Measurements from ENCODE around the gene VCAM1. TPM values are rescaled to one million over a fixed set of nuclear protein-coding genes. Genes with fewer than 3 reads are reported as not detected.

Gene VCAM1
- total RNA-seq, 4 donors from 2014 or later = 5.8 to 25.7 (median 7.9) TPM

DNA sequence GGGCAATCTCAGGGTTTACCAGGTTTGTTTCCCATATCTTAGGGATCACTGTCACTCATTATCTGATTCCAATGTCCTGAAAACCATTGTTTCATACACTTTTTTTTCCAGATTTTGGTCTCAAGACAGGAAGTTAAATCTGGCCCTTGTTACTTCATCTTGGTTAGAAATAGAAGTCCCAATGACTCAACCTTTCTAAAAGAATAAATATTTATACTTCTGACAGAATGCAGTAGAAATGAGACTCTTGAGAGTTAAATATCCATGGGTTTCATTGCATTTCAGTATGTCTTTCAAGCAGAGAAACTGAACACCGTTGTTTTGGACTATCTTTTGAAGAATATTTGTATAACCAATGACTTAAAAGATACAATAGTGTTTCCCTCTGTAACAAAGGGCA, 19.8 kb upstream of the VCAM1 start:
- Histone ChIP-seq H3K4me3 (no peak overlapping the region), H3K27ac (replicated peaks in 1 of 4) (no peak overlapping the region), H3K4me1 (peaks cover 0 to 14% (median 6%) of the 10 kb centered on the region in 4 donors), H3K9me3 (peaks cover 0 to 7% (median under 1%) of the 10 kb centered on the region in 4 donors), H3K27me3 (no peaks in the 10 kb centered on the region), H3K36me3 (no peaks in the 10 kb centered on the region)
- 20% methylated on average over 1 of the region's 1 CpG for WGBS
- no peak for TF ChIP-seq EP300 (IDR thresholded peaks at IDR 0.05)
- no peak for TF ChIP-seq POLR2AphosphoS5 (IDR thresholded peaks at IDR 0.05)
- TF ChIP-seq POLR2A (IDR thresholded peaks at IDR 0.05; ENCODE audit: low read depth) = no peak
- TF ChIP-seq, protein P1, sequence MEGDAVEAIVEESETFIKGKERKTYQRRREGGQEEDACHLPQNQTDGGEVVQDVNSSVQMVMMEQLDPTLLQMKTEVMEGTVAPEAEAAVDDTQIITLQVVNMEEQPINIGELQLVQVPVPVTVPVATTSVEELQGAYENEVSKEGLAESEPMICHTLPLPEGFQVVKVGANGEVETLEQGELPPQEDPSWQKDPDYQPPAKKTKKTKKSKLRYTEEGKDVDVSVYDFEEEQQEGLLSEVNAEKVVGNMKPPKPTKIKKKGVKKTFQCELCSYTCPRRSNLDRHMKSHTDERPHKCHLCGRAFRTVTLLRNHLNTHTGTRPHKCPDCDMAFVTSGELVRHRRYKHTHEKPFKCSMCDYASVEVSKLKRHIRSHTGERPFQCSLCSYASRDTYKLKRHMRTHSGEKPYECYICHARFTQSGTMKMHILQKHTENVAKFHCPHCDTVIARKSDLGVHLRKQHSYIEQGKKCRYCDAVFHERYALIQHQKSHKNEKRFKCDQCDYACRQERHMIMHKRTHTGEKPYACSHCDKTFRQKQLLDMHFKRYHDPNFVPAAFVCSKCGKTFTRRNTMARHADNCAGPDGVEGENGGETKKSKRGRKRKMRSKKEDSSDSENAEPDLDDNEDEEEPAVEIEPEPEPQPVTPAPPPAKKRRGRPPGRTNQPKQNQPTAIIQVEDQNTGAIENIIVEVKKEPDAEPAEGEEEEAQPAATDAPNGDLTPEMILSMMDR (IDR thresholded peaks at IDR 0.05) = no peak
- intact Hi-C loops (cut with DNase I) = no loop called here
- DNase-seq (ENCODE audit: extremely low spot score) = no peak

DNA sequence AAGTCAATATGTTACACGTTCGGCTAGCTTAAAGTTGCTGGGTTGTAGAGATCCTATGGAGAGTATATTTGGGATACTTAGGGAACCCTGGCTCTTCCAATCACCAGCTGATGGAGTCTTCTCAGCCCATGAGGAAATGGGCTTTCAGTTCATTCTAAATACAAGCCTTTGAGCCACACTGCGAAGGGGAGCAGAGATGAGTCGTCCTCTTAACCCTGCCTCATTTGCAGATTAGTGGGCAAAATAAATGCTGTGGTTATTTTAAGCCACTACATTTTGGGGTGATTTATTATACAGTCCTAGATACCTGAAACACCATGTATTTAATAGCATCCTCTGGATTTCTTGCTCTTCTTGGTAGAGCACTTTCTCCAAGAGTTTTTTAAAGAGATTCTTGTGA, 19.0 kb upstream of the VCAM1 start:
- no peak overlapping the region for H3K27ac ChIP-seq (replicated peaks in 1 of 4)
- WGBS = 83% methylated on average over 4 of the region's 4 CpGs
- no peak for DNase-seq (ENCODE audit: extremely low spot score)
- peaks cover 0 to 14% (median 6%) of the 10 kb centered on the region in 4 donors for H3K4me1 ChIP-seq
- no peaks in the 10 kb centered on the region for H3K36me3 ChIP-seq
- no peak overlapping the region for H3K4me3 ChIP-seq
- H3K9me3 ChIP-seq = no peaks in the 10 kb centered on the region
- TF ChIP-seq, protein P1 (IDR thresholded peaks at IDR 0.05) = no peak
- TF ChIP-seq POLR2A (IDR thresholded peaks at IDR 0.05; ENCODE audit: low read depth) = no peak
- TF ChIP-seq POLR2AphosphoS5 (IDR thresholded peaks at IDR 0.05) = no peak
- no peak for TF ChIP-seq EP300 (IDR thresholded peaks at IDR 0.05)
- intact Hi-C loops (cut with DNase I) = no loop called here
- H3K27me3 ChIP-seq = no peaks in the 10 kb centered on the region

DNA sequence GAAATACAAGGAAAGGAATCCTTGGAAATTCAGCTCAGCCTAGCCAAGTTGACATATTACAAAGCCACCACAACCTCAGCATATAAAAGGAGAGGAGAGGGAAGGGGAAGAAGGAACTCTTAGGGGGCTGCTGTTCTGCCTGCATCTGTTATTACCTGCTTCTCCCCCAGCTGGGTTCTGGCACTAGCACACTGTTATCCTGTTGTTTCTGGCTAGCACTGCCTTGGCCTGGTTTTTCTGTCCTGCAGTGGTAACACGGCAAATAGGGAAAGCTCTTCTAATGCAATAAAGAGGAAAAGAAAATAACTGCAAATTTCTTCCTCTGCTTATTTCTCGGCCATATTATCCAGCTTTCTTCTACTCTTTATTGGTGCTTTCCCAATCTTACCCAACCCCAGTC, 16.5 kb upstream of the VCAM1 start:
- Histone ChIP-seq H3K27ac (replicated peaks in 1 of 4) (no peak overlapping the region), H3K36me3 (no peaks in the 10 kb centered on the region), H3K9me3 (no peaks in the 10 kb centered on the region), H3K27me3 (no peaks in the 10 kb centered on the region), H3K4me1 (peaks cover 0 to 14% (median 6%) of the 10 kb centered on the region in 4 donors), H3K4me3 (no peak overlapping the region)
- intact Hi-C loops (cut with DNase I) = no loop called here
- TF ChIP-seq POLR2AphosphoS5 (IDR thresholded peaks at IDR 0.05) = no peak
- TF ChIP-seq, protein P1 (IDR thresholded peaks at IDR 0.05) = no peak
- no peak for DNase-seq (ENCODE audit: extremely low spot score)
- 89% methylated on average over 2 of the region's 2 CpGs for WGBS

DNA sequence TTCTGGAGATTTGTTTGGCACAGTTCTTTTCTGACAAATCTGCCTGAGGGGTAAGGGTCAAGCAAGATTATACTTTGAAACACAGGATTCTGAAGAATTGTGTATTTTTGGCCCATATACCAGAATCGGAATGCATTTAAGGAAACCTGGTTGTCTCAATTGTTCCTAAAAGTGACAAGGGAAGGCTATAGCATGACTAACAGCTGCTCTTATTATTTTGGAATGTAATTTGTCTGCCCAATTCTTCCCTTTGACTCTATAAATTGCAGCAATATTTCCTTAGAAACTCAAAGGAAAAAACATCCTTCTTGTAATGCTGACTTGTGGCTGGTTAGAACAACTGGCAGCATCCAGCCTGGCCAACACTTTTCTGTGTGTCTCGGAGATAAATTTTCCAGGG, 15.8 kb upstream of the VCAM1 start:
- 71% methylated on average over 2 of the region's 2 CpGs for WGBS
- H3K9me3 ChIP-seq = no peaks in the 10 kb centered on the region
- TF ChIP-seq EP300 (IDR thresholded peaks at IDR 0.05) (no peak), POLR2AphosphoS5 (IDR thresholded peaks at IDR 0.05) (no peak), POLR2A (IDR thresholded peaks at IDR 0.05; ENCODE audit: low read depth) (no peak)
- TF ChIP-seq, protein P1 (IDR thresholded peaks at IDR 0.05) = no peak
- no peak overlapping the region for H3K27ac ChIP-seq (replicated peaks in 1 of 4)
- H3K27me3 ChIP-seq = no peaks in the 10 kb centered on the region
- H3K4me3 ChIP-seq = no peak overlapping the region
- H3K4me1 ChIP-seq = peaks cover 0 to 18% (median 9%) of the 10 kb centered on the region in 4 donors
- H3K36me3 ChIP-seq = no peaks in the 10 kb centered on the region
- intact Hi-C loops (cut with DNase I) = no loop called here
- DNase-seq (ENCODE audit: extremely low spot score) = no peak

DNA sequence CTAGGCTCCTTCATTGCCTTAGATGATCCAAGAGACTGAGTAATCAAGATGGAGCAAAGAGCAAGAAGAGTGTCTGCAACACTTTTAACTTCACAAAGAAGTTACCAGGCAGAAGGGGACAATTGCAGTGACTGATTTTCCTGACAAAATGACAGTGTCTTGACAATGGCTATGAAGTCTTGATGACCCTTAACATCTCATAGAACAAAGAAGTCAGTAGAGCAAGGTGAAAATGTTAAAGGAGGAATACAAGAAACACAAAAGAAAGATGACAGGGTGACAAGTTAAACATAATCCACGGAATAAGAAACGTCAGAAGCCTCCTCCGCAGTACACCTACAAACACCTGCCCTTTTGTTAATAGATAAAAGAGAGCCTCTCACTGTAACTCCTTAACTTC, 15.1 kb upstream of the VCAM1 start:
- Histone ChIP-seq H3K4me3 (no peak overlapping the region), H3K9me3 (no peaks in the 10 kb centered on the region), H3K36me3 (no peaks in the 10 kb centered on the region), H3K27ac (replicated peaks in 1 of 4) (no peak overlapping the region), H3K27me3 (no peaks in the 10 kb centered on the region), H3K4me1 (peaks cover 0 to 22% (median 14%) of the 10 kb centered on the region in 4 donors)
- intact Hi-C loops (cut with DNase I) = no loop called here
- TF ChIP-seq, protein P1 (IDR thresholded peaks at IDR 0.05) = no peak
- TF ChIP-seq POLR2A (IDR thresholded peaks at IDR 0.05; ENCODE audit: low read depth) = no peak
- no peak for TF ChIP-seq EP300 (IDR thresholded peaks at IDR 0.05)
- TF ChIP-seq POLR2AphosphoS5 (IDR thresholded peaks at IDR 0.05) = no peak
- WGBS = 92% methylated on average over 3 of the region's 3 CpGs
- no peak for DNase-seq (ENCODE audit: extremely low spot score)

Measured in esophagus muscularis mucosa (tissue), 4 donors.